ENCODE results near the gene P2RY8.
"Not testable (repeated sequence)": the region's sequence is repeated elsewhere in the genome, so short reads cannot be mapped to it uniquely, and the experiment has no call there.

The P2RY8 gene

DNA sequence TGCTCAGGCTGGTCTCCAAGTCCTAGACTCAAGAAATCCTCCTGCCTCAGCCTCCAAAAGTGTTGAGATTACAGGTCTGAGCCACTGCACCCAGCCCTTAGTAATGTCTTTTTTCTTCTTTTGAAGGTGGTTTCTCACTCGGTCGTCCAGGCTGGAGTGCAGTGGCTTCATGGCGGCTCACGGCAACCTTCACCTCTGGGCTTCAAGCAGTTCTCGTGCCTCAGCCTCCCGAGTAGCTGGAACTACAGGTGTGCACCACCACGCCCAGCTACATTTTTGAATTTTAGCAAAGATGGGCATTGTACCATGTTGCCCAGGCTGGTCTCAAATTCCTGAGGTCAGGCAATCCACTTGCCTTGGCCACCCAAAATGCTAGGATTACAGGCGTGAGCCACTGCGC lies 52.0 kb downstream of the P2RY8 start:
- DNase-seq, result no peak

DNA sequence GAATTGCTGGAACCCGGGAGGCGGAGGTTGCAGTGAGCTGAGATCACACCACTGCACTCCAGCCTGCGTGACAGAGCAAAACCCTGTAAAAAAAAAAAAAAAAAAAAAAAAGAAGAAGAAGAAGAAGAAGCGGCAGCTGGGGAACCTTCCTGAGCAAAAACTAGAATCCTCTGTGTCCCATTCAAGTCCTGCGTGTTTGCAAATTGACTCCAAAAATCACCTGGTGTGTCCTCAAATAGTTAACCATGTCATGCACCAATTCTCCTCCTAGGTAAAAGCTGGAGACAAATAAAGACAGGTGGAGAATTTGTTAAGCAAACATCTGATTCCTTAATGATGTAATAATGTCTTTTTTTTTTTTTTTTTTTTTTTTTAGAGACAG lies 52.4 kb downstream of the P2RY8 start:
- DNase-seq, result no peak

DNA sequence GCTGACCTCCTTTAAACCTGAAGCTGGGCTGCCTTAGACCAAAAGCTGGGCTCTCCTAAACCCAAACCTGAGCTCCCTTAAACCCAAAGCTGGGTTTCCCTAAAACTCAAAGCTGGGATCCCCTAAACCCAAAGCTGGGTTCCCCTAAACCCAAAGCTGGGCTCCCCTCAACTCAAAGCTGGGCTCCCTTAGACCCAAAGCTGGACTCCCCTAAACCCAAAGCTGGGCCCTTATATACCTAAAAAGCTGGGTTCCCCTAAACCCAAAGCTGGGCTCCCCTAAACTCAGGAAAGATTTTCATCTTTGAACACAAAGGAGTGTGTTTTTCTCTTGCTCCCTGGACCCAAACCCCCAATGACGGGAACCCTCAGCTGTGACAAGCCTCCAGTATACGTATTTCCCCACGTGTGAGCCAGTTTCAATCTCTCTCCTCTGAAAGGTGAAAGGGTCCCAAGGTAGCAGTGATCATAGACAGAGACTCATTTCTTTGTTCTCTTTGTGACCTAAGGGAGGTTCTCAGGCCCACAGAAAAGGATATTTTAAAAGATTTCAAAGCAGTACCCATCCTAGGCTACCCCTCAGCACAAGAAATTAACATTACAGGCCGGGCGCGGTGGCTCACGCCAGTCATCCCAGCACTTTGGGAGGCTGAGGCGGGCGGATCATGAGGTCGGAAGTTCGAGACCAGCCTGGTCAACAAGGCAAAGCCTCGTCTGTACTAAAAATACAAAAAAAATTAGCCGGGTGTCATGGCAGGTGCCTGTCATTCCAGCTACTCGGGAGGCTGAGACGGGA lies 52.9 kb downstream of the P2RY8 start:
- DNase-seq, result no peak

DNA sequence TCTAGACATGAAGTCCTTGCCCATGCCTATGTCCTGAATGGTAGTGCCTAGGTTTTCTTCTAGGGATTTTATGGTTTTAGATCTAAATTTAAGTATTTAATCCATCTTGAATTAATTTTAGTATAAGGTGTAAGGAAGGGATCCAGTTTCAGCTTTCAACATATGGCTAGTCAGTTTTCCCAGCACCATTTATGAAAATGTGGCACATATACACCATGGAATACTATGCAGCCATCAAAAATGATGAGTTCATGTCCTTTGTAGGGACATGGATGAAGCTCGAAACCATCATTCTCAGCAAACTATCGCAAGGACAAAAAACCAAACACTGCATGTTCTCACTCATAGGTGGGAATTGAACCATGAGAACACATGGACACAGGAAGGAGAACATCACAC lies 54.5 kb downstream of the P2RY8 start:
- DNase-seq, result not testable (repeated sequence)

DNA sequence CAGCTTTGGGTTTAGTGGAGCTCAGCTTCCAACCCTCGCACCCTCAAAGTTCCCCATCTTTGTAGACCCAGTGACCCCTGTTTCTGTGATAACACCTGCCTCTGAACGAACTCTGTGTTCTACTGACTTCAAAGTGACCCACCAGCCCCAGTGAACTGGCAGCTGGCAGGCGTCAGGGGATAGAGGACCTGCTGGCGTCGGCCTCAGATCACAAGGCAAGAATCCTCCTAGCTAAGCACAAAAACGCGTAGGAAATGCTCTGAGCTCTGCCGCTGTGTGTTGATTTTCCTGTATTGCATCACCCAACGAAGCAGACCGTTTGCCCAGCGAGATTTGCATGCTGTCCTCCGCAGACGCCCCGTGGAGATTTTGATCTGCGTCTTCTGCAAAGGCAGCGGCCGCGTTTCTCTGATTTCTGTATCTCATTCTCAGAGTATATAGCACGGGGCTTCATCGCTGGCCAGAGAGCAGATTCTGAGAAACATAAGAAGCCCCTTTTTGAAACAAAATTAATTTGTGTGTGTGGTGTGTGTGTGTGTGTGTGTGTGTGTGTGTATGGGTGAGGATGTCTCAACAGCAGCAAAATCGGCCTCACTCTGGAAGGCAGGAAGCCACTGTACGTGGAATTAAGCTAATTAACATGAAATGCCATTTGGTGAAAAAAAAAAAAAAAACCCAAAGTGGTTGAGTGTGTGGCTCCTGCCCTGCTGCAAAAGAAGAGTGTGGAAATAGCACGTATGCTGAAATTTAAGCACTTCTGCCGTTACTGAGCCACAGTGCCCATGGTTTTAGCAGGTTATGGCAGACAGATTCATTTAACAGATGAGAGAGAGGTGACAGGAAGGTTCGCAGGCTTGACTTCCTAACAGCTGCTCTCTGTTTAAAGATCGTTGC lies 55.1 kb downstream of the P2RY8 start:
- no peak for DNase-seq

DNA sequence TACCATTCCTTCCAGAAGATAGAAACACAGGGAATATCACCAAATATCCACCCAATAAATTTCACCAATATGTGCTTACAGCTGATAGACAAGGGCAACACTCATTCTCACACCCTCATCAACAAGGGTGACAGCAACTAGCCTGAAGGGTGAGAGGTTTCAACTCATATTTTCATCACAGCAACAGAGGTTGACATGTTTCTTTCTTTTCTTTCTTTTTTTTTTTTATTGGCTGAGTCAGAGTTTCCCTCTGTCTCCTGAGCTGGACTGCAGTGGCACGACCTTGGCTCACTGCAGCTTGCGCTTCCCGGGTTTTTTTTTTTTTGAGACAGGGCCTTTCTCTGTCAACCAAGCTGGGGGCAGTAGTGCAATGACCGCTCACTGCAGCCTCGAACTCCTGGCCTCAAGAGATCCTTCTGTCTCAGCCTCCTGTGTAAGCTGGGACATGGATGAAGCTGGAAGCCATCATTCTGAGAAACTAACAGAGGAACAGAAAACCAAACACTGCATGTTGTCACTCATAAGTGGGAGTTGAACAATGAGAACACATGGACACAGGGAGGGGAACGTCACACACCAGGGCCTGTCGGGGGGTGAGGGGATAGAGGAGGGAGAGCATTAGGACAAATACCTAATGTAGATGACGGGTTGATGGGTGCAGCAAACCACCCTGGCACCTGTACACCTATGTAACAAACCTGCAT lies 56.8 kb downstream of the P2RY8 start:
- DNase-seq, result no peak

DNA sequence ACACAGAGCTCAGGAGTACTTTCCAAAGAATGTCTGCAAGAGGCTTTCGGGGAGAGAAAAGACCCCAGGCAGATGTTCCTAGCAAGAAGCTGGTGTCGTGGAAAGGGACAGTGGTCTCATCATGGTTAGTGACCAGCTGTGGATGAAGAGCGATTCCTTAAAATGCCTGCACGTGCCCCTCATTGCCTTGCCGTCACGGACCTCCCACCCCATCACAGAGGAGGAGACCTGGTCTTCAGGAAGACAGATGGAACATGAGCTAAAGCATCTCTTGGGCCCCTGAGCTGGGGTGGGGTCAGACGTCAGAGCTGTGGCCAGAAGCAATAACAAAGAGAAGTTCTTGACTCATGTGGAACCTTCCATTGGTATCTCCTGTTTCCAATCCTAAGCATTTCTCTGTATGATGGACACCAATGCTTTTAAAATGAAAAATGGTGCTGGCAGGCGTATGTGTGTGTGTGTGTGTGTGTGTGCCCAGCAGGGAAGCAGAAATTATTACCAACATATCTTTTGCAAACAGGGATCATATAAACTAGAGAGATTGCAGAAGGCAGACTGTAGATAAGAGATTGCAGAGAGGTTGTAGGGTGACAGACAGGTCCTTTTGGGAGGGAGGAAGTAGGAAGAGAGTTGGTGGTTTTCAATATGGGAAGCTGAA lies 59.1 kb downstream of the P2RY8 start:
- no peak for DNase-seq

DNA sequence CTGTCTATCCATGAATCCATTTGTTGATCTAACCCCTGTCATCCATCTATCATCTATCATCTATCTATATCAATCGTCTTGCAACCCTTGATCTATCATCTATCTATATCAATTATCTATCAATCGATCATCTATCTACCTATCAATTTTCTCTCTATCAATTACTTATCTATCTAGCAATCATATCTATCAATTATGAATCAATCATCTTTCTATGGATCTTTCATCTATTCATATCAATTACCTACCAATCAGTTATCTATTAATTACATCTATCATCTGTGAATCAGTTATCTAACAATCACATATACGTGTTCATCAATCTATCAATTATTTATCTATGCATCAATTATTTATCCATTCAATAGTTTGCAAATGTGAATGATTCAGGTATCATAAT lies 59.8 kb downstream of the P2RY8 start:
- DNase-seq, result no peak

DNA sequence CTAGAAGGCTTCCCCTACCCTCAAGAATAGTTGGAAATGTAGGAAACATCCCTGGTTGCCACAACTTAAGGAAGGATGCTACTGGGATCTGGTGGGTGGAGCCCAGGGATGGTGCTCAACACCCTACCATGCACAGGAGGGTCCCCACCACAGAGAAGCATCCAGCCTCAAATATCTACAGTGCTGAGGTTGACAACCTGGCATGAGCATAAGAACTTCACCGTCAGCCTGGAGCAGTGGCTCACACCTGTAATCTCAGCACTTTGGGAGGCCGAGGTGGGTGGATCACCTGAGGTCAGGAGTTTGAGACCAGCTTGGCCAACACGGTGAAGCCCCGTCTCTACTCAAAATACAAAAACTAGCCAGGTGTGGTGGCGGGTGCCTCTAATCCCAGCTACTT lies 60.3 kb downstream of the P2RY8 start:
- DNase-seq, result no peak

DNA sequence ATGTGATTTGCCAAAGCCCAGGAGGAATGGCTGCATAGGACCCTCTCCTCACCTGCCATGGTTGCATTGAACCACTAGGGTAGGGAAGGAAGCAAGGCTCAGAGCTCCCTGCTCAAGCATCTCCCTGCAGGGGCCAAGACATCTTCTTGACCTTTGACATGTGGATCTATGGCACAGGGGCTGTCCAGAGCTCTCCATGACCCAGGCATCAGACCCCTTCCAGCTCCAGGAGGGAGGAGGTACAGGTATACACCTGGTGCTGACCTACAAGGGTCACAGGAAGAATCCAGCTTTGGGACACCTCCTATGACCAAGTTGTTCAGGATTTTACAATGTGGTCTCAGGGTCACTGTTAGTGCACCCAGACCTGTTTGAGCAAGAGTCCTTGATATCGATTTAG lies 61.1 kb downstream of the P2RY8 start:
- DNase-seq, result no peak

DNA sequence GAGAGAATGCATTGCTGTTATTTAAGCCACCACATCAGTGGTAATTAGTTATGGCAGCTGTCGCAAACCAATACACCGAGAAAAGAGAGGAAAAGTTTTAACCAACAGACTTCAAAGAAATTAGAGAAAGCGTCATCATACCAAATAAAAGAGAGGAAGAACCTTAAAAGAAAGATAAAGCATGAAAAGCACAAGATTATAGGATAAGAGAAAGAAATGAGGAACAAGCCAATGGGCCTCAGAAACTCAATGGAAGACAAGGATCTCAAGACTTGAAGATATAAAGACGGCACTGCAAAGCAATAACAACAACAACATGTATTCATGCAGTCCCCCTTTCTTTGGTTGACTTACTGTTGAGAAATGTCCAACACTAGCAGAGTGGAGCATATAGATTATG lies 61.5 kb downstream of the P2RY8 start:
- DNase-seq, result no peak

DNA sequence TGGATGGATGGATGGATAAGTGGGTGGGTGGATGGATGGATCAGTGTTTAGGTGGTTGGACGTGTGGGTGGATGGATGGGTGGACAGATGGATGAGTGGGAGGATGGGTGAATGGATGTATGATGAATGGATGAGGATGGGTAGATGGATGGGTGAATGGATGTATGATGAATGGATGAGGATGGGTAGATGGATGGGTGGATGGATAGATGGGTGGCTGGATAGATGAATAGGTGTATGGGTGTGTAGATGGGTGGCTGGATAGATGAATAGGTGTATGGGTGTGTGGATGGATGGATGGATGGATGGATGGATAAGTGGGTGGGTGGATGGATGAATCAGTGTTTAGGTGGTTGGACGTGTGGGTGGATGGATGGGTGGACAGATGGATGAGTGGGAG lies 62.4 kb downstream of the P2RY8 start:
- not testable (repeated sequence) for DNase-seq

DNA sequence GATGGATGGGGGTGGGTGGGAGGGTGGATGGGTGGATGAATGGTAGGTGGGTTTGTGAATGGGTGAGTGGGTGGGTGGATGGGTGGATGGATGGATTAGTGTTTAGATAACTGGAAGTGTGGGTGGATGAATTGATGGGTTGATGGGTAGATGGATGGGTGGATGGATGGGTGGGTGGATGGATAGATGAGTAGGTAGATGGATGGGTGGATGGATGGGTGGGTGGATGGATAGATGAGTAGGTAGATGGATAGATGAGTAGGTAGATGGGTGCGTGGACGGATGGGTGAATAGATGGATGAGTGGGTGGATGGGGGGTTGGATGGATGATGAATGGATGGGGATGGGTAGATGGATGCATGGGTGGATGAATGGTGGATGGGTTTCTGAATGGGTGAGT lies 64.0 kb downstream of the P2RY8 start:
- no peak for DNase-seq

DNA sequence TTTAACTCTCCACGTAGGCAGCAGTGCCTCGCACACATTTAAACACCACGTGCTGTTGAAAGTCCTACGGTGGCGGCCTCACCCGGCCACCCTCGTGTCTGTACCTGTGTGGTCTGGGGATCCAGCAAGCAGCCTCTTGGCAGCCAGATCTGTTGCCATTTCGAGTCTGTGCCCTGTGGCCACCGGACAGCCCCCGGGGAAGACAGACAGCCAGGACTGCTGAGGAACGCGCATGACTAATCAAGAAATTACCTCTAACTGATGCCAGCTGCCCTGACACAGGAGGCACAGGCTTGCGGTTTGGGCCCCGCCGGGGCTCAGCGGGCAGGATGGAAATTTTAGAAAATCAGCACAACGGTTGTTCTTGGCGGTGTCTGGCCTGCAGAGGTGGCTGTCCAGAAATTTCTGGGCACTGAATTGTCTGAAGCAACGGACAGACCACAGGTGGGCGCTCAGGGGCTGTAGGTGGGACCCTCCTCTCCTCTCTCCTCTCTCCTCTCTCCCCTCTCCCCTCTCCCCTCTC lies 68.7 kb downstream of the P2RY8 start:
- no peak for DNase-seq

DNA sequence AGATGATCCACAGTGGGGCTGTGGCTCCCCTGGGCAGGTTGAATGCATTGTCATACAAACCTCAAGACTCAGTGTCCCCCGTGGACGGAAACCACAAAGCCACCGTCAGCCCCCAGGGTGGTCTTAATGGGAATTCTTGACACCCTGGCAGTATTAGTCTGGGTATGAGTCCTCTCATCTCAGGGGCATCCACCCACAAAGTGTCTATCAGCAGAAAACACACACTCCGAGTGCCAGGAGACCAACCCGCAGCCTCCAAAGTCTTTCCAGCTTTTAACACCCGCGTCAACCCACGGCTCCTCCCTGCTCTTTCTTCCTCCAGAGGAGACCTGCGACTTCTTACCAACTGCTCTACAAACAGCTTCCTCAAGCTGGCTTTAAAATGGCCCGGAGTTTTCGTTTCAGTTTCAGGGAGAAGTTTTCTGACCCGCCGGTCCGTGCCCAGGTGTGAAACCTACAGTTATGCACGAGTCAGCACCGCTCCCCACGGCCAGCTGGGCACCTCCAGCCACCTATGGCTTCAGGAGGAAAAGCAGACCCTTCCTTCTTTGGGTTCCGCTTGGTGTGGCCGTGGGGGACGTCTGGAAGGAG lies 69.9 kb downstream of the P2RY8 start:
- DNase-seq, result no peak

DNA sequence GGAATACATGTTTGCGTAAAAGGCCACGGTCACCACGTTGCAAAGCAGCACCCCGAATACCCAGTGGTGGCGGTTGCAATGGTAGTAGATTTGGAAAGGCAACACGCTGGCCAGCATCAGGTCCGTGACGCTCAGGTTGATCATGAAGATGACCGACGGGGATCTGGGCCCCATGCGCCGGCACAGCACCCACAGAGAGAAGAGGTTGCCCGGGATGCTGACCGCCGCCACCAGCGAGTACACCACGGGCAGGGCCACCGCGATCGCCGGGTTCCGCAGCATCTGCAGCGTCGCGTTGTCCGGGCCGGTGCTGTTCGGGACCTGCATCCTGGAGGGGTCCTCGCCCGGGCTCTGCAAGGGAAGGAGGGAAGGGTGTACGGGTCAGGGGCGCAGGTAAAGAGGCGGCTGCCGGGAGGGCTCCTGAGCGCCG lies 70.7 kb downstream of the P2RY8 start:
- DNase-seq, result no peak

DNA sequence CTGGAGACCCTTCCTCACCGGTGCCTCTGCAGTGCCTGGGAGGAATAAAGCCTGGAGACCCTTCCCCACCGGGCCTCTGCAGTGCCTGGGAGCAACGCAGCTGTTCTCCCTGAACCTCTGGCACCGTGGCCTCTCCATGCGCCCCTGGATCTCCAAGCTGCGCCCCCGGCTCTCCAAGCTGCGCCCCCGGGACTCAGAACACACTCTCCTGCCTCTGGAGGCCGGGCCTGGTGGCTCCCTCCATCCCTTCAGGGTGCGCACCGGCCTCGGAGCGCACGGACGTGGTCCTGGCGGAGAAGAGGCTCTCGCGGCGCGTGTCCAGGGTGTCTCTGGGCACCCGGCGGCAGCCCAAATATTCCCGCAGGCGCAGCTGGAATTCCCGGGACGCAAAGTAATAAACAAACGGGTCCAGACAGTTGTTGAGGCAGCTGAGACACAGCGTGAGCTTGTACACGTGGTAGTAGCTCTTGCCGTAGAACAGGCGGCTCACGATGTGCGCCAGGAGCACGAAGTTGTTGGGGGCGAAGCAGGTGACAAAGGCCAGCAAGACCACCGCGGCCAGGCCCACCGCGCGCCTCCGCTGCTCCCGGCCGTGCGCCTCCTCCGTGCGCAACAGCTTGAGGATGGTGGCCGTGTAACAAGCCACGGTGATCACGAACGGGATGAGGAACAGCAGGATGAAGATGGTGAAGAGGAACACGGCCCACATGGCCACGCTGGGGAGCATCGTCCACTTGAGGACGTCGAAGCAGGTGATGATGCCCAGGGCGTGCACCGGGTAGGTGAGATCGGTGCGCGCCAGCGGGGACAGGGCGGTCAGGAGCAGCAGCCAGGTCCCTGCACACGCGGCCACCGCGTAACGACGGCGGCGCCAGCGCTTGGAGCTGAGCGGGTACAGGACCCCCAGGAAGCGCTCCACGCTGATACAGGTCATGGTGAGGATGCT lies 71.4 kb downstream of the P2RY8 start:
- no peak for DNase-seq

DNA sequence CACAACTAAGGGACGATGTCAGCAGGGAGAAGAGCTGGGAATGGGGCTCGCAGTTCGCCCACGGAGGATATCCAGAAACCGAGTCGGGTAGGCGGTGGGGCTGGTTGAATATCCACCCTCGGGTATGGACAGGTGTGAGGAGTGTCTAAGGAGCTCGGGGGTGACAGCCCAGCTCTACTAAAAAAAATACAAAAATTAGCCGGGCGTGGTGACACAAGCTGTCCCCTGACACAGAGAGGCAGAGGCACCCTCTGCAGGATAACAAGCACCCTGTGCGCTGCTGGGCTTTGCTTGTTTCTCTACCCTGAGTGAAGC lies 72.1 kb downstream of the P2RY8 start:
- DNase-seq, result no peak

DNA sequence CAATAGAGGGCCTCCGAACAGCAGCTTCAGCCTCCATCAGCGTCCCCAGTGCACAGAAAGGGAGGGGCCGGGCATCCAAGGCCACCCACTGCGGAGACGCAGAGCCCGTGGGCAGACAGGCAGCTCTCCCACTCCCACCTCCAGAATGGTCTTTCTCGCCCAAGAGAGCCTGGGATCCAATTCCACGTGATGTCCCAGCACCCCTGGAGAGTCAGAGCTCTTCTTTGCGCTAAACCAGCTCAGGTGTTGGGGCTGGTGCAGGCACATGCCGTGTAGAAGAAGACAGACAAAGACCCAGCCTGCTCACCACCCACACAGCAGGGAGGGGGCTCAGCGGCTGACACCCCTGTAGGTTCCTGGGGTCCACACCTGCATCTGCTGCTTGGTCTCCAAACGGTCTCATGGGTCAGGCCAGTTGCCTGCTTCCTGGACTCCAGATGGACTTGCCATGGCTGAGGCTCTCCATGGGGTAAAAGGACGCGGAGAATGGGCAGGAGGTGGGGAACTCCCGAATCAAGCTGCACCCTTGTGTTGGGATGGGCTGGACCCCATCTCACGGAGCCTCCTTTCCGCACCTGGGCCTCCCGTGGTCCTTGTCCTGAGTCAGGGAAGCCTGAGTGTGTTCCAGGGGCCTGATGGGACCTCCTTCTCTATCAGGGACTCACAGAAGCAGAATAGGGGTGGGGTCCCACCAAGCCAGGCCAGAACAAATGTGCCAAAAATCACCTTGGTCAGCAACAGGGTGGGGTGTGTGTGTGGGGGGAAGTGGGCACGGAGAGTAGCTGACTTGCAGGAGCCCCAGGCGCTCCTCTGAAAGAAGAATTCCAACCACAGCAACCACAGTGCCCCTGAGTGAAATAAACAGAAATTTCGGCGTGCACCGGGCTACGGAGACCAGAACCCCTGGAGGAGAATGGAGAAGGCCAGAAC lies 72.7 kb downstream of the P2RY8 start:
- no peak for DNase-seq

DNA sequence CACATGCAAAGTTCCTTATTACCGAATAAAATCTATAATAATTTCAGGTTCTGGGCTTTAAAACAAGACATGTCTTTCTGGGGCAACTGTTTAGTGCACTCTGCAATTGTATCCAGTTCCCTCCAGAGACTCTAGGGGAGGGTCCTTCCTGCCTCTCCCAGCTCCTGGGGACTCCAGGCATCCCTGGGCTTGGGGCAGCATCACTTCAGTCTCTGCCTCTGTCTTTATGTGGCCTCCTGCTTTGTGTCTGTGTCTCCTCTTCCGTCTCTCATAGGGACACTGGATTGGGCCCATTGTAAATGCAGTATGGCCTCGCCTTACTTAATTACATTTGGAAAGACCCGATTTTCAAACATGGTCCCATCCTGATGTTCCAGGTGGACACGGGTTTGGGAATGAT lies 73.4 kb downstream of the P2RY8 start:
- DNase-seq, result no peak
